Activated T-cell treated with anti-CD3 and anti-CD28 coated beads, Interleukin-2, amount 50 U/mL, for 24 hours (primary cell): ENCODE results near the gene ATP11A.

Experiments used
- DNase-seq: peaks from one replicate; pipeline ENCODE4 v3.0.0-alpha.2; 2020
- H3K27ac Mint-ChIP-seq: 2 replicates; pipeline ENCODE4 v1.8.0; 2020; ENCODE audit warnings: mild to moderate bottlenecking, mixed read lengths
- H3K27me3 Mint-ChIP-seq: 2 replicates; pipeline ENCODE4 v1.8.0; 2020; ENCODE audit warnings: mixed read lengths
- H3K36me3 Mint-ChIP-seq: 2 replicates; pipeline ENCODE4 v1.8.0; 2020; ENCODE audit warnings: low read depth, mixed read lengths
- H3K4me1 Mint-ChIP-seq: 2 replicates; pipeline ENCODE4 v1.8.0; 2020; ENCODE audit warnings: low read depth, mixed read lengths
- H3K4me3 Mint-ChIP-seq: 2 replicates; pipeline ENCODE4 v1.8.0; 2020; ENCODE audit warnings: mild to moderate bottlenecking, moderate library complexity, mixed read lengths
- H3K9me3 Mint-ChIP-seq: 2 replicates; pipeline ENCODE4 v1.8.0; 2020; ENCODE audit warnings: mixed read lengths

ATP11A gene

GRCh38 chr13:112689303-112690245, at the start of gene ATP11A:
Gene ATP11A (plus strand): TSS chr13:112690038. CDS start chr13:112690417, 379 bp downstream.
- peaks cover 49% of the 10 kb centered on the region for H3K4me1 Mint-ChIP-seq
- H3K27ac Mint-ChIP-seq = peak within 1 kb of the TSS; percentile 88
- peak; percentile 88 for DNase-seq
- H3K27me3 Mint-ChIP-seq = no peaks in the 10 kb centered on the region
- H3K36me3 Mint-ChIP-seq = peaks cover 6% of the 10 kb centered on the region
- peak within 1 kb of the TSS; percentile 85 for H3K4me3 Mint-ChIP-seq
- H3K9me3 Mint-ChIP-seq = no peaks in the 10 kb centered on the region

- Mint-ChIP-seq H3K9me3 (no peaks in the 10 kb centered on the region), H3K4me1 (peaks cover 18% of the 10 kb centered on the region), H3K36me3 (no peaks in the 10 kb centered on the region), H3K27ac (no peak overlapping the region), H3K4me3 (no peak overlapping the region), H3K27me3 (peaks cover 33% of the 10 kb centered on the region)
- DNase-seq = peak; percentile 29
These were observed 48.3 kb upstream of the ATP11A start for GRCh38 chr13:112641456-112642089.

- Mint-ChIP-seq H3K9me3 (no peaks in the 10 kb centered on the region), H3K4me3 (no peak overlapping the region), H3K27me3 (peaks cover 28% of the 10 kb centered on the region), H3K27ac (no peak overlapping the region), H3K4me1 (peaks cover 18% of the 10 kb centered on the region), H3K36me3 (no peaks in the 10 kb centered on the region)
- DNase-seq = peak; percentile 25
These were observed 47.8 kb upstream of the ATP11A start for GRCh38 chr13:112642090-112642460.

- H3K9me3 Mint-ChIP-seq = no peaks in the 10 kb centered on the region
These were observed 45.9 kb upstream of the ATP11A start for GRCh38 chr13:112643759-112644459.

GRCh38 chr13:112645327-112645914, 44.4 kb upstream of the ATP11A start:
- Mint-ChIP-seq H3K36me3 (no peaks in the 10 kb centered on the region), H3K4me3 (no peak overlapping the region), H3K27ac (no peak overlapping the region), H3K4me1 (peaks cover 9% of the 10 kb centered on the region), H3K9me3 (no peaks in the 10 kb centered on the region), H3K27me3 (peaks cover 3% of the 10 kb centered on the region)
- DNase-seq = no peak

More at GRCh38 chr13:112643759-112644459, 45.9 kb upstream of the ATP11A start:
- Mint-ChIP-seq H3K4me3 (no peak overlapping the region), H3K27ac (no peak overlapping the region), H3K4me1 (peaks cover 17% of the 10 kb centered on the region), H3K36me3 (no peaks in the 10 kb centered on the region), H3K27me3 (peaks cover 16% of the 10 kb centered on the region)
- no peak for DNase-seq

- no peaks in the 10 kb centered on the region for H3K36me3 Mint-ChIP-seq
- H3K27ac Mint-ChIP-seq = no peak overlapping the region
- no peaks in the 10 kb centered on the region for H3K9me3 Mint-ChIP-seq
- H3K4me3 Mint-ChIP-seq = no peak overlapping the region
- no peaks in the 10 kb centered on the region for H3K27me3 Mint-ChIP-seq
- H3K4me1 Mint-ChIP-seq = peaks cover under 1% of the 10 kb centered on the region
- no peak for DNase-seq
These were observed 42.6 kb upstream of the ATP11A start for GRCh38 chr13:112647256-112647655.

GRCh38 chr13:112648101-112648500, 41.7 kb upstream of the ATP11A start:
- Mint-ChIP-seq H3K36me3 (no peaks in the 10 kb centered on the region), H3K9me3 (no peaks in the 10 kb centered on the region), H3K27ac (no peak overlapping the region), H3K4me3 (no peak overlapping the region), H3K4me1 (peaks cover 2% of the 10 kb centered on the region), H3K27me3 (no peaks in the 10 kb centered on the region)
- DNase-seq = no peak

- no peaks in the 10 kb centered on the region for H3K9me3 Mint-ChIP-seq
- DNase-seq = no peak
- no peaks in the 10 kb centered on the region for H3K36me3 Mint-ChIP-seq
- H3K4me3 Mint-ChIP-seq = no peak overlapping the region
- no peak overlapping the region for H3K27ac Mint-ChIP-seq
- no peaks in the 10 kb centered on the region for H3K27me3 Mint-ChIP-seq
- peaks cover 5% of the 10 kb centered on the region for H3K4me1 Mint-ChIP-seq
These were observed 40.7 kb upstream of the ATP11A start for GRCh38 chr13:112648966-112649690.

- H3K4me1 Mint-ChIP-seq = peaks cover 5% of the 10 kb centered on the region
- no peak overlapping the region for H3K4me3 Mint-ChIP-seq
- H3K27ac Mint-ChIP-seq = no peak overlapping the region
- no peaks in the 10 kb centered on the region for H3K27me3 Mint-ChIP-seq
- no peak for DNase-seq
- H3K9me3 Mint-ChIP-seq = no peaks in the 10 kb centered on the region
- no peaks in the 10 kb centered on the region for H3K36me3 Mint-ChIP-seq
These were observed 38.5 kb upstream of the ATP11A start for GRCh38 chr13:112651311-112651710.

- H3K4me3 Mint-ChIP-seq = no peak overlapping the region
- peaks cover 5% of the 10 kb centered on the region for H3K4me1 Mint-ChIP-seq
- no peak for DNase-seq
- H3K27ac Mint-ChIP-seq = no peak overlapping the region
- H3K36me3 Mint-ChIP-seq = no peaks in the 10 kb centered on the region
- H3K27me3 Mint-ChIP-seq = no peaks in the 10 kb centered on the region
- no peaks in the 10 kb centered on the region for H3K9me3 Mint-ChIP-seq
These were observed 37.9 kb upstream of the ATP11A start for GRCh38 chr13:112651750-112652511.

GRCh38 chr13:112652512-112653070, 37.2 kb upstream of the ATP11A start:
- Mint-ChIP-seq H3K27me3 (no peaks in the 10 kb centered on the region), H3K9me3 (no peaks in the 10 kb centered on the region), H3K4me3 (no peak overlapping the region), H3K27ac (no peak overlapping the region), H3K36me3 (no peaks in the 10 kb centered on the region), H3K4me1 (peaks cover 5% of the 10 kb centered on the region)
- no peak for DNase-seq

- no peak overlapping the region for H3K4me3 Mint-ChIP-seq
- no peak for DNase-seq
- H3K27me3 Mint-ChIP-seq = no peaks in the 10 kb centered on the region
- H3K36me3 Mint-ChIP-seq = no peaks in the 10 kb centered on the region
- H3K27ac Mint-ChIP-seq = peak overlapping the region; percentile 40
- no peaks in the 10 kb centered on the region for H3K9me3 Mint-ChIP-seq
- H3K4me1 Mint-ChIP-seq = peaks cover 5% of the 10 kb centered on the region
These were observed 36.8 kb upstream of the ATP11A start for GRCh38 chr13:112653071-112653470.

GRCh38 chr13:112655913-112656312, 33.9 kb upstream of the ATP11A start:
- Mint-ChIP-seq H3K4me1 (peaks cover 5% of the 10 kb centered on the region), H3K36me3 (no peaks in the 10 kb centered on the region), H3K4me3 (no peak overlapping the region), H3K9me3 (no peaks in the 10 kb centered on the region), H3K27ac (no peak overlapping the region), H3K27me3 (no peaks in the 10 kb centered on the region)
- no peak for DNase-seq
